ENCODE measurements around the gene MAP7.

Gene MAP7

GRCh38 chr6:136370988-136371728 is 179.1 kb downstream of the MAP7 start:
- DNase-seq, result no peak

- no peak for DNase-seq
These were observed 184.4 kb downstream of the MAP7 start for GRCh38 chr6:136365776-136366354.

GRCh38 chr6:136362421-136363356 is 187.5 kb downstream of the MAP7 start:
- no peak for DNase-seq

GRCh38 chr6:136361787-136362186 is 188.4 kb downstream of the MAP7 start:
- no peak for DNase-seq

GRCh38 chr6:136360783-136361182 is 189.4 kb downstream of the MAP7 start:
- no peak for DNase-seq

- no peak for DNase-seq
These were observed 190.4 kb downstream of the MAP7 start for GRCh38 chr6:136359851-136360250.

GRCh38 chr6:136351518-136352110 is 198.6 kb downstream of the MAP7 start:
- no peak for DNase-seq

- DNase-seq, result no peak
These were observed 199.3 kb downstream of the MAP7 start for GRCh38 chr6:136350914-136351313.

- no peak for DNase-seq
These were observed 202.4 kb downstream of the MAP7 start for GRCh38 chr6:136347847-136348246.

GRCh38 chr6:136345145-136345544 is 205.1 kb downstream of the MAP7 start:
- no peak for DNase-seq

- DNase-seq, result peak; percentile 50
These were observed 205.8 kb downstream of the MAP7 start for GRCh38 chr6:136344420-136344819.

- DNase-seq, result no peak
These were observed 206.5 kb downstream of the MAP7 start for GRCh38 chr6:136343700-136344099.

GRCh38 chr6:136343275-136343674 is 206.9 kb downstream of the MAP7 start:
- no peak for DNase-seq

- DNase-seq, result no peak
These were observed 208.3 kb downstream of the MAP7 start for GRCh38 chr6:136341967-136342366.

- no peak for DNase-seq
These were observed 208.9 kb downstream of the MAP7 start for GRCh38 chr6:136341367-136341766.

GRCh38 chr6:136338486-136338885 is 211.7 kb downstream of the MAP7 start:
- no peak for DNase-seq

GRCh38 chr6:136337606-136338005 is 212.6 kb downstream of the MAP7 start:
- no peak for DNase-seq

- no peak for DNase-seq
These were observed 213.1 kb downstream of the MAP7 start for GRCh38 chr6:136337121-136337520.

GRCh38 chr6:136335736-136336363 is 214.4 kb downstream of the MAP7 start:
- DNase-seq, result no peak

GRCh38 chr6:136334853-136335252 is 215.4 kb downstream of the MAP7 start:
- DNase-seq, result no peak

- no peak for DNase-seq
These were observed 215.8 kb downstream of the MAP7 start for GRCh38 chr6:136334465-136334846.

GRCh38 chr6:136333824-136334464 is 216.3 kb downstream of the MAP7 start:
- no peak for DNase-seq
